ENCODE results near the gene KIF13A.
"Not testable (repeated sequence)": the region's sequence is repeated elsewhere in the genome, so short reads cannot be mapped to it uniquely, and the experiment has no call there.

KIF13A gene

DNA sequence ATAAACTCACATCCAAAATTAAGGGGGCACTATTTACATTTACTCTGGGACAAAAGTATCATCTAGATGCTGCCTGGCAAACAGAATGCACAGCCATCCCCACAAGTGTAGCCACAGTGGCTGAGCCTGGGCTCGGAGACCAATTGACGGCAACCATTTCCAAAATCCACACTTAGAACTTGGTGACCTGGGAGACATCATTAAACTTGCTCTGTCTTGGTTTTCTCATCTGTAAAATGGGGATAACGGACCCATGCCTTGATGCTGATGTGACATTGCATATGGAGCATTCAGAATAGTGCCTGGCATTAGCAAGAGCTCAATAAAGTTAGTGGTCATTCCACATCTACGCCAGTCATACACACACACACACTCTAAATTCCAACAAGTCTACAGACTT, 140.7 kb downstream of the KIF13A start:
- DNase-seq (ENCODE audit: low spot score), result no peak

DNA sequence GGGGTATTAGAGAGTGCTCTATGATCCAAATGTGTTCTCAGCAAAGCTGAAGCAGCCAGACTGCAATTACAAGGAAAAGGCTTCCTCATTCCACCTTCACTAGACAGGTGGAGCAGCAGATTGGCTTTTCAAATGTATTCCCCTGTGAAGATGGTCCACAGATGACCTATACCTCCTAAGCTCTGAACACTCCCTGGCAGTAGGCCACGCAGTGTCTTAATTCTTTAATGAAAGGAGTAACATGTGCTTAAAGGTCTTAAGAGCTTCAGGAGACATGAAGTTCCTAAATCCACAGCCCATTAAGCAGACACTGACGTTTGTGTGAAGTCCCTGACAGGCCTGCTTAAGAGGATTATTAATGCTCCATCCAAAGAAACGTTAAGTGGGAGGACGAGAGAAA, 141.8 kb downstream of the KIF13A start:
- no peak for DNase-seq (ENCODE audit: low spot score)

DNA sequence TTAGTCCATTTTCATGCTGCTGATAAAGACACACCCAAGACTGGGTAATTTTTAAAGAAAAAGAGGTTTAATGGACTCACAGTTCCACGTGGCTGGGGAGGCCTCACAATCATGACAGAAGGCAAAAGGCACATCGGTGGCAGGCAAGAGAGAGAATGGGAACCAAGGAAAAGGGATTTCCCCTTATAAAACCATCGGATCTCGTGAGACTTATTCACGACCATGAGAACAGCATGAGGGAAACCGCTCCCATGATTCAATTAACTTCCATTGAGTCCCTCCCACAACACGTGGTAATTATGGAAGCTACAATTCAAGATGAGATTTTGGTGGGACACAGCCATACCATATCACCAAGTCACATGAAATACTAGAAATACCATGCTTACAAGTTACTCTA, 142.5 kb downstream of the KIF13A start:
- not testable (repeated sequence) for DNase-seq (ENCODE audit: low spot score)

DNA sequence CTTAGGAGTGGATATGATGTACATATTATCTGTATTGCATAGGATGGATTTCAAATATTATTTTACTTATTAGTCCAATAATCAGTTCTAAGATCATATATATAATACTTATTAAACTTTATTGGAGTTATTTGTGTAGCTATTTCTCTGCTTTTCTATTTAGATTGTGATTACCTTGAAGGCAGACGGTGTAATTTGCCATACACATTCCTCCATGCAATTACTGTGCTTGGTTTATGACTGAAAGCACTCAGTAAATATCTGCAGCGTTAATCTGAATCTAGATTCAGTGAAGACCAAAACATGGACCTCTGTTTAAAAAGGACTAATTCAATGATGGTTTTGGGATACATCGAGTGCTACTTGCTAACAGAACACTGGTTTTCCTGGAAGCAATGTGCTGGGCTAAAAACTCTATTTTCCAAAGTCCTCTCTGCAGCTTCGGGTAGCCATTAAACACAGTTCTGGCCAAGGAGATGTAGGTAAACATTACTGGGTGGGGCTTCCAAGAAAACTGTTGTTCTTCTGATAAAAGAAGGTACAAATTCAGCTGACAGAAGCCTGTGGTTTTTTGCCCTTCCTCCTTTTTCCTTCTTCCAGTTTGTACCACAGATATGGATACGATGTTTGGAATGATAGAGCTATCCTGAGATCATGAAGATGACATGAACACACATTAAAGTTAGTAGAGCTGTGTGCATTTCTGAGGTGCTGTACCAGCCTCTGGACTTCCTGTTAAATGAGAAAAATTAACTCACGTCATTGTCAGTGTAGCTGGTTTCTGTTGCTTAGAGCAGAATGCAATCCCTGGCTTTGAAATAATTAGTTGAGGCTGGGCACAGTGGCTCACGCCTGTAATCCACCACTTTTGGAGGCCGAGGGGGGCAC, 144.3 kb downstream of the KIF13A start:
- DNase-seq (ENCODE audit: low spot score), result no peak

DNA sequence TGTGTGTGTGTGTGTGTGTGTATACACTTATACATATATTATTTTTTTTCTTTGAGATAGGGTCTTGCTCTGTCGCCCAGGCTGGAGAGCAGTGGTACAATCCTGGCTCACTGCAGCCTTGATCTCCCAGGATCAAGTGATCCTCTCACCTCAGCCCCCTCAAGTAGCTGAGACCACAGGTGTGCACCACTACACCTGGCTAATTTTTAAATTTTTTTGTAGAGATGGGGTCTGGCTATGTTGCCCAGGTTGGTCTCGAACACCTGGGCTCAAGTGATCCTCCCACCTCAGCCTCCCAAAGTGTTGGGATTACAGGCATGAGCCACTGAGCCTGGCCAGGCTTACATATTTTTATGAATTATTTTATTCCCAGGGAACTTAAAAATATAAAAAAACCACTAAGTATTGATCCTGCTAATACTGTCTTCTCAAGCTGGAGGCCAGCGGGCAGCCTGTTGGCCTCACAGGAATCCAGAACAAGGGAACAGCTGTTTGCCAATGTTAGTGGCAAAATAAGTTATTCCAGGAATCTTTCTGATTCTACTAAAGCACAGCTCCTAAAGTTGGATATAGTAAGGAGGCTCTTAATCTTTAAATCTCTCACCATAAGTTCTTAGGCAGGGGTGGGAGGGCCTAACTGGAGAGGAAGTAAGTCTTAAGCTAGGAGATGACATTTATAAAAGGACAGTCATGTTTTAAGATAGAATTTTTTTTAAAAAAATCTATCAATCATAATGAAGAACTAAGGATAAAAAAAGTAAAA, 145.2 kb downstream of the KIF13A start:
- DNase-seq (ENCODE audit: low spot score), result no peak

DNA sequence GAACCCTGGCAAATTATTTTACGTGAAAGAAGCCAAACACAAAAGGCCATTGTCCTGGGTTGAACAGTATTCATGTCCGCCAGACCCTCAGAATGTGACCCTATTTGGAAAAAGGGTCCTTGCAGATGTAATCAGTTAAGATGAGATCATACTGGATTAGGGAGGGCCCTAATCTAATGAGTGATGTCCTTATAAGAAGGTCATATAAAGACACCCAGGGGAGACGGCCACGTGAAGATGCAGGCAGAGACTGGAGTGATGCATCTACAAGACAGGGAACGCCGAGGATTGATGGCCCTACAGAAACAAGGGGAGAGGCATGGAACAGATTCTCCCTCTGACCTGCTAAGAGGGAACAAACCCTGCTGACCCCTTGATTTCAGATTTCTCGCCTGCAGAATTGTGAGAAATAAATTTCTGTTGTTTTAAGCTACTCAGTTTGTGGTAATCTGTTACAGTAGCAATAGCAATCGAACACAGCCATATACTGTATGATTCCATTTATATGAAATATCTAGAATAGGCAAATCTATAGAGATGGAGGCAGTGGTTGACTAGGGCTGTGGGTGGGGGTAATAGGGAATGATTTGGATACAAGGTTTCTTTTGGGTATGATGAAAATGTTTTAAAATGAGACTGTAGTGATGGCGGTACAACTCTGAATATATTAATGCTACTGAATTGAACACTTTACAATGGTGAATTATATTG, 147.8 kb downstream of the KIF13A start:
- DNase-seq (ENCODE audit: low spot score), result no peak

DNA sequence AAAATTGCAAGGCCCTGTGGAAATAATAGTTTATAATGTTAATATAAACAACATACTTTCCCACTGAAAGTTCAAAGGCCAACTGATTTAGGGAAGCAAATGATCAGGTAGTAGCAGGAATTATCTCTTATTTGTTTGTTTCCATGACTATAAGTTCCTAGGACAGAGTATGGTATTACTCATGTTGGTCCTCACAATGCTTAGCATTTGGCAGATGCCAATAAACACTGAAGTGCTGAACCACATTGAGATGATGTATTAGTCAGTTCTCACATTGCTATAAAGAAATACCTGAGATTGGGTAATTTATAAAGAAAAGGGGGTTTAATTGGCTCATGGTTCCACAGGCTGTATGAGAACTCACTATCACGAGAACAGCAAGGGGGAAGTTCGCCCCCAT, 151.1 kb downstream of the KIF13A start:
- no peak for DNase-seq (ENCODE audit: low spot score)

DNA sequence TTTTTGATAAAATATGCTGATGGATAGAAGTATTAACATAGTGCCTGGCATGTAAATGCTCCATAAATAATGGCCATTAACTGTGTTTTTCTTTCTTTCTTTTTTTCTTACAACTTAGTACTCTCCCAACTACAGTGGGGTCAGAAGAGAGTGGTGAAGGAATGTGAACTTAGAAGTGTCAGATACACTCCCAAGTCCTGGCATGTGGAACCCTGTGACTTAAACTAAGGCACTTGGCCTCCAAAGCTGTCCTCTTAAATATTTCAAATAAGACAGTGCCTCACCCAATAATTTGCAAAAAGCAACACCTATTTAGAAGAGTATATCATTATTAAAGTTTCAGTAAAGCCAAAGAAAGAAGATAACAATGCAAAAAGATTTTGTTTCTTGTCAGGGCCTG, 151.7 kb downstream of the KIF13A start:
- no peak for DNase-seq (ENCODE audit: low spot score)

DNA sequence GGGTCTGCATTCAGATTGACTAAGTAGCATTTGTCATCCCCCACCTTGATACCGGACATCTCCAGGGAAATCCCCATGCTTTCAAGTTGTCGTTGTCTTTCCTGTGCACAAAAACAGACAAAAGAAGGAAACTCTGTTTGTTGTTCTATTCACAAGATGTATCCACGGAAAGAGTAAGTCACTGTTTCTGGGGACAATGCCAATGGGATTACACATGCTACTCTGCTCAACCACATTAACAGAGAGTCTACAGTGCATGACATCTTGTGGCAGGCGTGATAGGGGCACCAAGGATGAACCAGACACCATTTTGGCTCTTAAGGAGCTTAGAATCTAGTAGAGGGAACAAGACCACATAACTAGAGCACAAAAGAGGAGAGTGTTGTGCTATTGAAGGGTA, 156.3 kb downstream of the KIF13A start:
- peak; percentile 21 for DNase-seq (ENCODE audit: low spot score)

DNA sequence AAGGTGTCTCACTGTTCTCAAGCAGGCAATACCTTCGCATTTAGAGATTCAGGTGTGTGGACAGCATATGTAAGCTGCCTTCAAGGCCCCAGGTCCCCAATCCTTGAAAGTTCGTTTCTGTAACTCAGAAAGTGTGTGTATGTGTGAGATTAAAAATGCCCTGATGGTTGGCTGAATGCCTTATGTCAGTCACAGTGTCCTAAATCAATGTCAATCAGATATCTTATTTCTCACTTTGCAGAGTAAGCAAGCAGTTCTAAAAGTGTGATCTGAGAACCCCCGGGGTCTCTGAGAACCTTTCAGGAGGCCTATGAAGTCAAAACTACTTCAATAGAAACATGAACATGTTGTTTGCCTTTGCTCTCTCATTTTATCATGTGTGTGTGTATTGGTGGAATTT, 157.5 kb downstream of the KIF13A start:
- DNase-seq (ENCODE audit: low spot score), result no peak

DNA sequence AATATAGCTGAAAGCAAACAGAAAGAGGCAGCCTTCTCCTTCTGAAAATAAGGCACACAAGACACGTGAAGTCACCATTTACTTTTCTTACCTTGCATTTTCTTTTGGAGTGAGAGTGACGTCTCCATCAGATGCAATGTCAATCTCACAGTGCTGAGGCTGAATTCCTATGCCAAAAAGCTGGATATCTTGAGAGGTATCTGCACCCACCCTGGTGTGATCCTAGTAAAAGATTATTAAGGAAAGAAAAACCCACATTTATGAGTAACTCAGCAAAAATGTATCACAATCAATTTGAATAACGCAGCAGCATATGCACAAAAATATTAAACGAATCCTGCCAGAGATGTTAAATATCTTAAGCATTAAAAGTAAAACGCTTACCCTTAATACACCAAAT, 159.3 kb downstream of the KIF13A start:
- no peak for DNase-seq (ENCODE audit: low spot score)

DNA sequence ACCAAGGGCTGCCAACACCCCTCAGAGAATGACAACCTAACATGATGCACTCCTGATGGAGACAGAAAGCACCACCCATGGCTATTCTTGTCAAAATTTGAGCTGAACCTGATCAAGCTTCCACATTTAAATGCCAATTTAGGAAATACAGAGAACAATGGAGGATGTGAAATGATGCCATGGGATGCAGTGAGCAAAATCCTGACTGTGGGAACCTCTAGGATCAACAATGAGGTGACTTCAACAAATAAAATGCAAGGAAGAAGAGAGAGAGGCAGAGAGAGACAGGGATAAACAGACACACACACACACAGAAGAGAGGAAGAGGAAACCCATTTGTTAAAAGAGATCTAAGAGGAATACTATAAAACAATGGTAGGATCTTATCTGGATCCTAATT, 161.1 kb downstream of the KIF13A start:
- DNase-seq (ENCODE audit: low spot score), result no peak

DNA sequence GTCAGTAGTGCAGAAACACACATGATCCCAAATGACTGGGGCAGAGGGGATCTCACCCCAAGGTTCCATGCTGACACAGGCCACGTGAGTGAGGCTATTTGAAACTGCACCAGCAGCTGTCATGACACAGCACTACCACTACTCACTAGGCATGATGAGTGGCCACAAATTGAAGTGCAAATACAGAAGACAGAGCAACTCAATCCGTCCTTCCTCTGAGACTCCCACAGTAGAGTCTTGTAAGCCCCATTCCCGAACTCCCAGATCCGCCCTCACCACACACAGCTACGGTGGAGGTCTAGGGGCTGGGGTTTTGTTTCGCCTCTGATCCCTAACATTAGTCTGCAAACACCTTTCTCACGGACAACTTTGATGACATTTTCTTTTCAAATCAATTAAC, 167.4 kb downstream of the KIF13A start:
- DNase-seq (ENCODE audit: low spot score), result peak; percentile 45

DNA sequence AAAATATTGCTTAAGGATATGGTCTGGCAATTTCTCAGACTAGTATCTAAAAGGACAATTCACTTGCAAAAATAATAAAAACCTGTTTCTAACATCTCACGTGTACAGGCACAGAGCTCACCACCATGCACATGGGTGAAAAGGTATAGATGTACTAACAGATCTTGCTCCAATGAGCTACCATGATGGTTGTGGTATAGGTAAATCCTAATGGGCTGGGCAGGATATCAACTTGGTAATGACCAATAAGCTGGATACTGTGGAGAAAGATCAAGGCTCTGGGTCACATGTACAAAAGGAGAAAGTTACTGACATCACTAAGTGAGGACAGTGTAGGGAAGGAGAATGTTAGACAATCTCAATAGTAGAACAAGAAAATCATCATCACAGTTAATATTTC, 169.7 kb downstream of the KIF13A start:
- no peak for DNase-seq (ENCODE audit: low spot score)

DNA sequence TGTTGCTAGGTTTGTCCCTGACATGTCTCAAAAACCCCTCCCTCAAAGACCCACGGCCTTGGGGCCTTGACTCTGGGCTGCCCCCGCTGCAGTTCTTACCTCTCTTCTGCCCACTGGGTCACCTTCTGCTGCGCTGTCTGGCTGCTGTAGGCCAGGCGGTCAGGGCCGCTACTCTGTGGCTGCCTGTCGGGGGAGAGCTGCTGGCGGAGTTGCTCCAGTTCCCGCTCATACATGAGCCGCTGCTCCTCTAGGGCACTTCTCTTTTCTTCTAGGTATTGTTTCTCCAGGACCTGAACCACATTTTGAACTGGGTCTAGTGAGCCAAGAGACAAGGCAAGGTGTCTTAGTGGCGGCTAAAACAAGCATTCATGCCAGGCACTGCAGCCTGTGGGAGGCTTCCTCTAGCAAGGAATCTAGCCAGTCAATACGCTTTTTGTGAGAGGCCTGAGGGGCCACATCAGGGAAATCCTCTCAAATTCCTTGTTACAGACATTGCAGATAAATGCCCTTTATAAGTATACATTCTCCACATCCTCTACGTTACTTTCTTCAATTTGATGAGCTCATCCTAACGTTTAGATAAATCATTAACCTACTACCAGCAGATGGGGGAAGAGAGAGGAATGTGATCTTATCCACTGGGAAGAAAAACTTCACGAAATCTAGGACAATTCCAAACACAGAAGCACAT, 170.4 kb downstream of the KIF13A start:
- DNase-seq (ENCODE audit: low spot score), result no peak

DNA sequence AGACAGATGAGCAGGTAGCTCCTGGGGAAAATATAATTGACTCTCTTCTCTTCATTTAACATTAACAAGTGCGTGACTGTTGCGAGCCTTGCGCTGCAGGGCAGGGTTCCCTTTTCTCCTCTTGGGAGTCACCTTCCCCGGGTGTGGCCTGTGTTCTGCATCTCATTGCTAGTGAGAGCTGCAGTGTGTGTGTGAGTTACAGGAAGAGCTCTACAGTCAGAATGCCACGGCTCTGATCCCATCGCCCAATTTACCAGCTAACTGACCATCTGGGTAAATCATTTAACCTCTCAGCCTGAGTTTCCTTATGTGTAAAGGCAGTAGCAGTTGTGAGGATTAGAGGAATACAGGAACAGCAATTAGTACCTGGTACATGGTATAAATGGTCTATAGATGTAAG, 173.9 kb downstream of the KIF13A start:
- DNase-seq (ENCODE audit: low spot score), result no peak

DNA sequence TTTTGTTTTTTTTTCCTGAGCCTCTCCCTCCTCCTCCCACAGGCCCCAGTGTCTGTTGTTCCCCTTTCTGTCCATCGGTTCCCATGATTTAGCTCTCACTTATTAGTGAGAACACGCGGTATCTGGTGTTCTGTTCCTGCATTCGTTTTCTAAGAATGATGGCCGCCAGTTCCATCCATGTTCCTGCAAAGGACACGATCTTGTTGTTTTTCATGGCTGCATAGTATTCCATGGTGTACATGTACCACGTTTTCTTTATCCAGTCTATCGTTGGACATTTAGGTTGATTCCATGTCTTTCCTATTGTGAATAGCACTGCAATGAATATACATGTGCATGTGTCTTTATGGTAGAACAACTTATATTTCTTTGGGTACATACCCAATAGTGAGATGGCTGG, 175.1 kb downstream of the KIF13A start:
- DNase-seq (ENCODE audit: low spot score), result no peak

DNA sequence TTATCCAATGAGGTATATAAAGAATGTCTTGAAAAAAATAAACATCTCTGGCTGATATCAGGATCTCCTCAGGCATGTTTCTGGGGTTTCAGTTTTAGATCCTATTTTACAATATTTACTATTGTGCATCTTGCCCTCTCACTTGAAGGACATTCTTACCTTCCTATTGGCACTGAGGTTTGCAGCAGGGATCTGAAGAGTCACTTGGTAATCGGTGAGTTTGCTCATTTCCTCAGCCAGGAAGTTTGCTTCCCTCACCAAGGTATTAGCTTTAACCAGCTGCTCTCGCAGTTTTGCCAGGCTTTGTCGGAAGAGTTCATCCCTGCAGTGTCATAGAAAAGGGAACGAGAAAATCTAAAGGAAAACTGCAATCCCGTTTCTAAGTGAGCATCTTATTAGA, 178.8 kb downstream of the KIF13A start:
- DNase-seq (ENCODE audit: low spot score), result no peak

DNA sequence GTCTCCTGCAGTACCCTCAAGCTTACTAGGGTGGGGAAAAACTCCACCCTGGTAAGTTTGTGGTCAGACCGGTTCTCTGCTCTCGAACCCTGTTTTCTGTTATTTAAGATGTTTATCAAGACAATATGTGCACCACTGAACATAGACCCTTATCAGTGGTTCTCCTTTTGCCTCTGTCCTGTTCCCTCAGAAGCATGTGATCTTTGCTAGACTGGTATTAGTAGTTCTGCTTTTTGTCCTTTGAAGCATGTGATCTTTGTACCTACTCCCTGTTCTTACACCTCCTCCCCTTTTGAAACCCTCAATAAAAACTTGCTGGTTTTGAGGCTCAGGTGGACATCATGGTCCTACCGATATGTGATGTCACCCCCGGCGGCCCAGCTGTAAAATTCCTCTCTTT, 180.0 kb downstream of the KIF13A start:
- not testable (repeated sequence) for DNase-seq (ENCODE audit: low spot score)

DNA sequence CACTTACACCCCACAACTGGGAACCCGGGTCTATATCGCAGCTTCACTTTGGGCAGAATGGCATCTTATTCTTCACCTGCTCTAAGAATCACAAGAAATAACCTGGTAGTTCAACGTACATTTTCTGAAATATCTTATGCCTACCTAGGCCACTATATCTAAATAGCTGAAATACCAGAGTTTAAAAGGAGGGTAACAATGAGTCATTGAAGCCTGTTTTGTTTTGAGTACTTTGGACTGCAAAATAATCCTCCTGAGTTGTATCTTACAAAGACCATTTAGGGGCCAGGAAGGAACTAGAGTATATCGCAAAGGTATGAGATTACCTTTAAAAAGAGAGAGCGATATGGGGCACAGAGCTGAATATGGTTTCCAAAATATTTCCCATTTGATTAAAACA, 184.0 kb downstream of the KIF13A start:
- DNase-seq (ENCODE audit: low spot score), result no peak

DNA sequence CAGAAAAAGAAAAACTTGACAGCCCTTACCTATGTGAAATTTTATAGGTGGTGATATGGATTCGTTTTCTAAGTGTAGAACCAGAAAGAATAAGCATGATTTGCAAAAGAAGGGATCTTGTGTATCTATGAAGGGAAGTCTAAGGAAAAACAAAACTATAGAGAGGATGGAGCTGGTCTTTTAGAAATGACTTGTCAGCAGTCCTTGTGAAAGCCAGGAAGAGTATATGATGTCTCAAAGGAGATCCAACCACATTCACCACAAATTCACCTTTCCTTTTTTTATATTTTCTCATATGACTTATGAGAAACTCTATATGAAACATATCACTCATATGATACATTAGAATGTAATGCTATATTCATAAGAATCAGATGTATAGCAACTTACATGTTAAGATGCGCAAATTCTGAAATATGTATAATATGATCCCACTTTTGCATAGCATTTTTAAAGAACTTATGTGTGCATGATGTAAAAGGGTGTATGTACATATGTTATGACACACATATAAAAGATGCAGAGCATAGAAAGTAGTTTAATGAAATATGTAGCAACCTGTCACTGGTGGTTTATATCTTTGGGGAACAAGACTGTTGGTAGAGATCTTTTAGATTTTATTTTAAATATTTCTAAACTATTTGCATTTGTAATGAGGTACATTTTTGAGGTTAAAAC, 188.8 kb downstream of the KIF13A start:
- DNase-seq (ENCODE audit: low spot score), result no peak

DNA sequence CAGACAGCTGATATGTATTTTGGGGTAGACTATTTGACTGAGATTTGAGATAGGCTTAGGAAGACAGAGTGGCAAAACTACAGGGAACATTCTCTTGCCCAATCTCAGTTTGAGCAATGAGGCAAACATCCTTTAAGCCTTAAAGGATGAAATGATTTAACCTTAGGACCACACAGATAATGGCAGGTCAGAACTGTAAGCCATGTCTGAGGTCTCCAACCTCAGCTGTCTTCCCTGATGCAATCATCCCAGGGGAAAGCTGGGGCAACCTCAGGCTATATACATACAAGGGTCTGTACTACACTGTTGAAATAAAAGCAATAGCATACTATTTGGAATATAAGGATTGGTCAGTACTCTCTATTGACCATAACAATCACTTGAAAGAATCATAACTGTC, 196.9 kb downstream of the KIF13A start:
- no peak for DNase-seq (ENCODE audit: low spot score)

Measured in RKO (cell line).